H1 (cell line): ENCODE data around the gene KIF5A. TPM values are rescaled to one million over a fixed set of nuclear protein-coding genes. Genes with fewer than 3 reads are reported as not detected.

Experiments used
- CTCF ChIA-PET: fragments of 300-600 bp; sonication (Branson Sonifier 250); formaldehyde crosslinking; loops from one replicate; lab custom pipeline; 2021; ENCODE audit not compliant: partially characterized antibody; lab: Charles Lee
- POLR2A ChIA-PET: fragments of 300-600 bp; sonication (Branson Sonifier 250); formaldehyde crosslinking; loops from one replicate; lab custom pipeline; 2021; ENCODE audit warnings: inconsistent platforms; ENCODE audit not compliant: partially characterized antibody; lab: Charles Lee
- DNase-seq, 2 experiments: peaks; one replicate each; pipeline versions ENCODE4 v3.0.0 to v3.0.0-alpha.2; 2010 to 2022; ENCODE audit warnings: low spot score in 2 of 2, low read depth in 1 of 2, mixed read lengths in 1 of 2
- FAIRE-seq: peaks from 2 replicates; lab custom pipeline; 2011; peaks lifted over from hg19 to GRCh38; lab: Jason Lieb, UNC
- H2AFZ ChIP-seq: 2 replicates; pipeline ENCODE4 v1.8.1; 2012; ENCODE audit warnings: low read length, inconsistent platforms
- H2AK5ac ChIP-seq: 2 replicates; pipeline ENCODE4 v1.6.1; 2013; ENCODE audit warnings: low read depth, low read length
- H2BK120ac ChIP-seq: replicated peaks from 2 replicates; pipeline ENCODE3; 2013; ENCODE audit warnings: low read depth, low read length, inconsistent platforms
- H2BK12ac ChIP-seq: 2 replicates; pipeline ENCODE4 v1.6.1; 2013; ENCODE audit warnings: low read depth, low read length
- H2BK15ac ChIP-seq: 2 replicates; pipeline ENCODE4 v1.6.1; 2013; ENCODE audit warnings: low read length
- H2BK20ac ChIP-seq: 2 replicates; pipeline ENCODE4 v1.6.1; 2013; ENCODE audit warnings: low read length
- H2BK5ac ChIP-seq: 2 replicates; pipeline ENCODE4 v1.6.1; 2013; ENCODE audit warnings: low read depth, low read length
- H3K14ac ChIP-seq: 2 replicates; pipeline ENCODE4 v1.6.1; 2013; ENCODE audit warnings: inconsistent platforms; ENCODE audit not compliant: insufficient read length
- H3K18ac ChIP-seq: 2 replicates; pipeline ENCODE4 v1.6.1; 2013; ENCODE audit warnings: low read length; ENCODE audit errors: extremely low read depth
- H3K23ac ChIP-seq: 2 replicates; pipeline ENCODE4 v1.6.1; 2013; ENCODE audit warnings: inconsistent platforms; ENCODE audit not compliant: insufficient read length
- H3K23me2 ChIP-seq: 2 replicates; pipeline ENCODE4 v1.6.1; 2013; ENCODE audit warnings: low read depth, low read length
- H3K27ac ChIP-seq: 2 replicates; pipeline ENCODE4 v1.6.1; 2011; ENCODE audit warnings: low read depth, low read length, inconsistent platforms
- H3K27me3 ChIP-seq, 4 experiments: replicated peaks in 1 of 4; 1 replicate in 1 of 4; 2 replicates in 3 of 4; pipeline versions ENCODE4 v1.6.1 to v1.8.1; 2011 to 2013; ENCODE audit warnings: low read length in 3 of 4, mild to moderate bottlenecking in 3 of 4, inconsistent platforms in 2 of 4, mixed read lengths in 2 of 4, moderate library complexity in 1 of 4; ENCODE audit not compliant: control insufficient read depth in 3 of 4, insufficient read depth in 3 of 4; ENCODE audit errors: extremely low read depth in 1 of 4
- H3K36me3 ChIP-seq, 4 experiments: 2 replicates each; pipeline versions ENCODE4 v1.6.1 to v1.8.1; 2011 to 2013; ENCODE audit warnings: mild to moderate bottlenecking in 4 of 4, low read length in 3 of 4, moderate library complexity in 2 of 4, control low read depth in 1 of 4, inconsistent platforms in 1 of 4; ENCODE audit not compliant: insufficient read depth in 4 of 4, control insufficient read depth in 2 of 4
- H3K4ac ChIP-seq: replicated peaks from 2 replicates; pipeline ENCODE3; 2013; ENCODE audit warnings: low read length, low read depth, mixed read lengths, inconsistent platforms; ENCODE audit not compliant: insufficient read length
- H3K4me1 ChIP-seq, 4 experiments: replicated peaks in 1 of 4; 1 replicate in 1 of 4; 2 replicates in 3 of 4; pipeline versions ENCODE4 v1.6.1 to v1.8.1; 2011 to 2013; ENCODE audit warnings: low read length in 3 of 4, inconsistent platforms in 2 of 4, mixed read lengths in 1 of 4; ENCODE audit not compliant: insufficient read depth in 4 of 4, control insufficient read depth in 3 of 4
- H3K4me2 ChIP-seq, 2 experiments: 2 replicates each; pipeline versions ENCODE4 v1.6.1 to v1.8.1; 2011 to 2013; ENCODE audit warnings: low read depth in 2 of 2, low read length in 2 of 2, control low read depth in 1 of 2, inconsistent platforms in 1 of 2, mild to moderate bottlenecking in 1 of 2; ENCODE audit not compliant: insufficient read depth in 1 of 2
- H3K4me3 ChIP-seq, 4 experiments: fragments of 200-600, 300-600 bp in 1 of 4; sonication (generic), shearing (Covaris generic), sonication (Bioruptor Twin) in 1 of 4; 2 replicates each; pipeline versions ENCODE4 v1.5.1 to v1.8.1; 2011 to 2016; ENCODE audit warnings: low read length in 4 of 4, low read depth in 3 of 4, control low read depth in 2 of 4, inconsistent platforms in 2 of 4, mild to moderate bottlenecking in 2 of 4, mixed read lengths in 1 of 4, moderate library complexity in 1 of 4; ENCODE audit not compliant: insufficient read depth in 2 of 4; ENCODE audit errors: extremely low read depth in 1 of 4
- H3K56ac ChIP-seq: replicated peaks from 2 replicates; pipeline ENCODE3; 2013; ENCODE audit warnings: low read depth, mild to moderate bottlenecking, mixed read lengths, low read length, inconsistent platforms; ENCODE audit not compliant: insufficient read length
- H3K79me1 ChIP-seq: 2 replicates; pipeline ENCODE4 v1.6.1; 2013; ENCODE audit warnings: low read depth, low read length, control low read depth
- H3K79me2 ChIP-seq, 2 experiments: 2 replicates each; pipeline versions ENCODE4 v1.6.1 to v1.8.1; 2012 to 2013; ENCODE audit warnings: low read length in 2 of 2, mild to moderate bottlenecking in 2 of 2, inconsistent platforms in 1 of 2; ENCODE audit not compliant: insufficient read depth in 2 of 2, control insufficient read depth in 1 of 2
- H3K9ac ChIP-seq, 4 experiments: replicated peaks in 1 of 4; 1 replicate in 1 of 4; 2 replicates in 3 of 4; pipeline versions ENCODE4 v1.6.1 to v1.8.1; 2011 to 2013; ENCODE audit warnings: low read depth in 3 of 4, low read length in 3 of 4, control low read depth in 2 of 4, mild to moderate bottlenecking in 2 of 4, moderate library complexity in 2 of 4, inconsistent platforms in 1 of 4; ENCODE audit errors: extremely low read depth in 1 of 4
- H3K9me3 ChIP-seq, 2 experiments: 2 replicates each; pipeline versions ENCODE4 v1.6.1 to v1.8.1; 2012 to 2013; ENCODE audit warnings: mild to moderate bottlenecking in 2 of 2, moderate library complexity in 2 of 2, control low read depth in 1 of 2, inconsistent platforms in 1 of 2, low read depth in 1 of 2, low read length in 1 of 2, mixed read lengths in 1 of 2; ENCODE audit not compliant: insufficient read depth in 2 of 2
- H4K20me1 ChIP-seq, 2 experiments: replicated peaks in 1 of 2; 2 replicates each; pipeline versions ENCODE3 to v1.8.1; 2011 to 2013; ENCODE audit warnings: inconsistent platforms in 2 of 2, low read length in 2 of 2, mild to moderate bottlenecking in 1 of 2; ENCODE audit not compliant: insufficient read depth in 2 of 2, control insufficient read depth in 1 of 2
- H4K5ac ChIP-seq: 2 replicates; pipeline ENCODE4 v1.6.1; 2013; ENCODE audit warnings: low read length, low read depth, mixed read lengths, inconsistent platforms; ENCODE audit not compliant: insufficient read length
- H4K8ac ChIP-seq: 2 replicates; pipeline ENCODE4 v1.8.0; 2013; ENCODE audit warnings: mild to moderate bottlenecking, moderate library complexity, low read length, inconsistent platforms; ENCODE audit not compliant: insufficient read depth; ENCODE audit errors: extremely low read depth
- H4K91ac ChIP-seq: replicated peaks from 2 replicates; pipeline ENCODE3; 2013; ENCODE audit warnings: low read length, mixed read lengths, inconsistent platforms; ENCODE audit not compliant: insufficient read length
- BCL11A ChIP-seq, 2 experiments: IDR thresholded peaks; one replicate each; pipeline ENCODE4 v1.6.1; 2011; ENCODE audit warnings: low read depth in 2 of 2, low read length in 2 of 2, mild to moderate bottlenecking in 2 of 2
- BRCA1 ChIP-seq: IDR thresholded peaks from 2 replicates; pipeline ENCODE4 v1.6.1; 2012; ENCODE audit warnings: low read depth, low read length, improper control_type of control experiment
- CREB1 ChIP-seq: IDR thresholded peaks from 2 replicates; pipeline ENCODE4 v1.6.1; 2012; ENCODE audit warnings: inconsistent platforms
- FOSL1 ChIP-seq: IDR thresholded peaks from 2 replicates; pipeline ENCODE4 v1.6.1; 2011; ENCODE audit warnings: mild to moderate bottlenecking, low read depth, low read length, moderate library complexity; ENCODE audit not compliant: insufficient read depth
- GTF2F1 ChIP-seq: IDR thresholded peaks from 2 replicates; pipeline ENCODE4 v1.6.1; 2012; ENCODE audit warnings: low read depth, low read length, improper control_type of control experiment, borderline replicate concordance
- JUN ChIP-seq: IDR thresholded peaks from 2 replicates; pipeline ENCODE4 v1.6.1; 2011; ENCODE audit warnings: low read depth, mild to moderate bottlenecking, improper control_type of control experiment, low read length
- MAFK ChIP-seq: IDR thresholded peaks from 2 replicates; pipeline ENCODE4 v1.6.1; 2012; ENCODE audit warnings: low read depth, mild to moderate bottlenecking, improper control_type of control experiment, low read length
- POLR2A ChIP-seq, 2 experiments: IDR thresholded peaks; 1 replicate in 1 of 2; 2 replicates in 1 of 2; pipeline ENCODE4 v1.6.1; 2011; ENCODE audit warnings: low read depth in 2 of 2, low read length in 2 of 2, mild to moderate bottlenecking in 2 of 2; ENCODE audit errors: control extremely low read depth in 1 of 2
- POU5F1 ChIP-seq: IDR thresholded peaks from 2 replicates; pipeline ENCODE4 v1.6.1; 2011; ENCODE audit warnings: low read depth, mild to moderate bottlenecking, low read length, moderate library complexity
- SAP30 ChIP-seq: fragments of 300-600 bp; sonication (generic); IDR thresholded peaks from 2 replicates; pipeline ENCODE4 v1.7.1; 2012; ENCODE audit warnings: low read length, moderate library complexity, mild to moderate bottlenecking, inconsistent platforms; ENCODE audit not compliant: insufficient read depth, insufficient replicate concordance
- SP1 ChIP-seq: IDR thresholded peaks from 2 replicates; pipeline ENCODE4 v1.6.1; 2011; ENCODE audit warnings: low read depth, low read length
- SP4 ChIP-seq: IDR thresholded peaks from 2 replicates; pipeline ENCODE4 v1.6.1; 2012; ENCODE audit warnings: low read length, inconsistent platforms
- WGBS, 2 experiments: shearing (Covaris generic) in 1 of 2; methylation state at CpG; one replicate each; pipeline versions ENCODE4 v1.1.6 to v1.1.7; 2013 to 2015; ENCODE audit warnings: low lambda C conversion rate in 2 of 2, mixed read lengths in 2 of 2, inconsistent platforms in 1 of 2, low coverage in 1 of 2, missing lambda C conversion rate in 1 of 2; ENCODE audit not compliant: insufficient replicate concordance in 2 of 2, insufficient coverage in 1 of 2, insufficient read length in 1 of 2; ENCODE audit errors: extremely low coverage in 1 of 2, missing lambda C conversion rate in 1 of 2; 5-methylcytosine and 5-hydroxymethylcytosine counted together
- polyA plus RNA-seq, 7 experiments: library from polyadenylated mRNA; depleted of rRNA in 3 of 7; stranded (reverse) in 5 of 7; unstranded in 2 of 7; fragments of >200 nt in 5 of 7; fragments of 200-250 nt in 2 of 7; gene quantifications; 1 replicate in 5 of 7; 2 replicates in 1 of 7; 4 replicates in 1 of 7; pipeline versions ENCODE4 v1.2.1 to v1.2.3, GENCODE V29; 2011 to 2013; ENCODE audit warnings: missing spikeins in 2 of 7, mixed read lengths in 2 of 7
- total RNA-seq: library from RNA; stranded (reverse); fragmentation: NEBNext Ultra II Directional; extraction: Animal tissue kit (Norgen Biotek cat#: 25700); gene quantifications from 2 replicates; pipeline ENCODE4 v1.2.1, GENCODE V29; 2021
- TF ChIP-seq, protein P1 (sequence below): IDR thresholded peaks from 2 replicates; pipeline ENCODE4 v1.6.1; 2012; ENCODE audit warnings: inconsistent platforms
- TF ChIP-seq, protein P2 (sequence below): IDR thresholded peaks from 2 replicates; pipeline ENCODE4 v1.6.1; 2012; ENCODE audit warnings: inconsistent platforms

KIF5A gene
- total and polyA plus RNA-seq, 2 of the 8 experiments (the other 6 are each of a cell fraction or from before 2014, with no cell fraction given) = 10.7 to 21.9 TPM

GRCh38 chr12:57593187-57593586 lies 43.3 kb downstream of the KIF5A start:
- WGBS, 2 experiments = 84% methylated on average over 4 of the region's 4 CpGs; no CpG with 5 or more reads in 1 of the 2 experiments
- H2AFZ ChIP-seq = no peak overlapping the region
- FAIRE-seq (no peak), DNase-seq (no peak)
- H3K79me1 ChIP-seq = 0 out of 2 replicates have a peak, but pooled peaks cover 3% of the 10 kb centered on the region
- H3K4ac ChIP-seq = no peak overlapping the region
- H2BK5ac ChIP-seq = no peak overlapping the region
- no peak overlapping the region for H3K14ac ChIP-seq
- peaks cover 15% of the 10 kb centered on the region; the same call in 1 of the 2 replicates for H3K23me2 ChIP-seq
- CTCF ChIA-PET = interaction anchor here (0.8 to 6.1 kb wide), 9 partner anchors 11 to 127 kb away, joined by 4 to 40 read pairs (median 5); partner anchors contain the start of genes DTX3 and OS9
- H3K27ac ChIP-seq = no peak overlapping the region
- H3K4me3 ChIP-seq = no peak overlapping the region; a peak in 1 of 8 replicates
- no peak overlapping the region for H3K9ac ChIP-seq
- H3K56ac ChIP-seq = no peak overlapping the region
- H3K18ac ChIP-seq = no peak overlapping the region
- POLR2A ChIA-PET = interaction anchor here (0.7 to 6.2 kb wide), 7 partner anchors 10 to 326 kb away, joined by 3 to 60 read pairs (median 3); partner anchors contain the start of genes DTX3, EEF1AKMT3, METTL1 and TSPAN31
- H2AK5ac ChIP-seq = no peak overlapping the region
- peaks cover 2 to 4% of the 10 kb centered on the region in 2 experiments for H4K20me1 ChIP-seq
- H2BK20ac ChIP-seq = no peak overlapping the region
- peak overlapping the region in 1 of 2 experiments; percentile 83; a peak in 2 of 4 replicates for H3K4me2 ChIP-seq
- peaks cover 0 to 8% (median 3%) of the 10 kb centered on the region in 4 experiments; a peak in 2 of 8 replicates for H3K36me3 ChIP-seq
- H3K9me3 ChIP-seq = no peaks in the 10 kb centered on the region
- H2BK15ac ChIP-seq = no peak overlapping the region
- H3K4me1 ChIP-seq = peaks cover 2 to 7% (median 3%) of the 10 kb centered on the region in 4 experiments; a peak in 6 of 7 replicates
- H4K8ac ChIP-seq = no peak overlapping the region
- peaks cover 5 to 20% of the 10 kb centered on the region in 2 experiments; a peak in 3 of 4 replicates for H3K79me2 ChIP-seq
- H2BK12ac ChIP-seq = no peak overlapping the region
- H2BK120ac ChIP-seq = no peak overlapping the region
- H3K27me3 ChIP-seq = no peaks in the 10 kb centered on the region
- H3K23ac ChIP-seq = no peak overlapping the region
- H4K91ac ChIP-seq = no peak overlapping the region
- no peak overlapping the region for H4K5ac ChIP-seq
- TF ChIP-seq JUN = no peak
- TF ChIP-seq GTF2F1 = no peak
- TF ChIP-seq BCL11A (IDR thresholded peaks at IDR 0.05; ENCODE audit: low read depth in 2 of 2, low read length in 2 of 2) = no peak
- TF ChIP-seq SP4 = no peak
- TF ChIP-seq FOSL1 = no peak
- no peak for TF ChIP-seq BRCA1
- TF ChIP-seq POU5F1 = no peak
- TF ChIP-seq SP1 = no peak
- TF ChIP-seq POLR2A (IDR thresholded peaks at IDR 0.05; ENCODE audit: control extremely low read depth in 1 of 2, low read depth in 2 of 2, low read length in 2 of 2) = no peak
- TF ChIP-seq, protein P1, sequence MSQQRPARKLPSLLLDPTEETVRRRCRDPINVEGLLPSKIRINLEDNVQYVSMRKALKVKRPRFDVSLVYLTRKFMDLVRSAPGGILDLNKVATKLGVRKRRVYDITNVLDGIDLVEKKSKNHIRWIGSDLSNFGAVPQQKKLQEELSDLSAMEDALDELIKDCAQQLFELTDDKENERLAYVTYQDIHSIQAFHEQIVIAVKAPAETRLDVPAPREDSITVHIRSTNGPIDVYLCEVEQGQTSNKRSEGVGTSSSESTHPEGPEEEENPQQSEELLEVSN = no peak
- no peak for TF ChIP-seq MAFK
- no peak for TF ChIP-seq CREB1
- TF ChIP-seq, protein P2, sequence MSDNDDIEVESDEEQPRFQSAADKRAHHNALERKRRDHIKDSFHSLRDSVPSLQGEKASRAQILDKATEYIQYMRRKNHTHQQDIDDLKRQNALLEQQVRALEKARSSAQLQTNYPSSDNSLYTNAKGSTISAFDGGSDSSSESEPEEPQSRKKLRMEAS = no peak
- TF ChIP-seq SAP30 = no peak
